ENCODE results near the gene SLC9A1. TPM values are rescaled to one million over a fixed set of nuclear protein-coding genes. Genes with fewer than 3 reads are reported as not detected.

The SLC9A1 gene
- total and polyA plus RNA-seq, 2 experiments from 2014 or later: 13.9 to 19.4 TPM

DNA sequence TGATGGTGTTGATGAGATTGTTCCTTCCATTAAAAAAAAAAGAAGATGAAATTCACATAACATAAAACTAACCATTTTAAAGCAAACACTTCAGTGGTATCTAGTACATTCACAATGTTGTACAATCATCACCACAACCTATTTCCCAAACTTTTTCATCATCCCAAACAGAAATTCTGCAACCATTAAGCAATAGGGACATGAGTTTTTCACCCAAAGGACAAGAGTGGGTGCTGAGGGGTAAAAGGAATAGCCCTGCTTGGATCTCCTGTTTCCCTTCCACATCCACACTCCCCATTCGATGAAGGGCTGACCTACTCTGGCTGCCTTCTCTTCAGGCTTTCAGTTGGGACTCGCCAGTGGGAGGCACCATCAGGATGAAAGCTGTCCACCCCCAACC, 59.3 kb downstream of the SLC9A1 start:
- H3K36me3 ChIP-seq: no peaks in the 10 kb centered on the region
- H3K27ac ChIP-seq: no peak overlapping the region
- no peaks in the 10 kb centered on the region for H3K27me3 ChIP-seq
- H3K9me3 ChIP-seq (ENCODE audit: low read depth): no peaks in the 10 kb centered on the region
- H3K4me1 ChIP-seq (ENCODE audit: low read depth): peaks cover 26% of the 10 kb centered on the region
- no peak for DNase-seq (ENCODE audit: low read depth in 1 of 2, low spot score in 1 of 2)
- TF ChIP-seq, protein P1, sequence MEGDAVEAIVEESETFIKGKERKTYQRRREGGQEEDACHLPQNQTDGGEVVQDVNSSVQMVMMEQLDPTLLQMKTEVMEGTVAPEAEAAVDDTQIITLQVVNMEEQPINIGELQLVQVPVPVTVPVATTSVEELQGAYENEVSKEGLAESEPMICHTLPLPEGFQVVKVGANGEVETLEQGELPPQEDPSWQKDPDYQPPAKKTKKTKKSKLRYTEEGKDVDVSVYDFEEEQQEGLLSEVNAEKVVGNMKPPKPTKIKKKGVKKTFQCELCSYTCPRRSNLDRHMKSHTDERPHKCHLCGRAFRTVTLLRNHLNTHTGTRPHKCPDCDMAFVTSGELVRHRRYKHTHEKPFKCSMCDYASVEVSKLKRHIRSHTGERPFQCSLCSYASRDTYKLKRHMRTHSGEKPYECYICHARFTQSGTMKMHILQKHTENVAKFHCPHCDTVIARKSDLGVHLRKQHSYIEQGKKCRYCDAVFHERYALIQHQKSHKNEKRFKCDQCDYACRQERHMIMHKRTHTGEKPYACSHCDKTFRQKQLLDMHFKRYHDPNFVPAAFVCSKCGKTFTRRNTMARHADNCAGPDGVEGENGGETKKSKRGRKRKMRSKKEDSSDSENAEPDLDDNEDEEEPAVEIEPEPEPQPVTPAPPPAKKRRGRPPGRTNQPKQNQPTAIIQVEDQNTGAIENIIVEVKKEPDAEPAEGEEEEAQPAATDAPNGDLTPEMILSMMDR (IDR thresholded peaks at IDR 0.05; ENCODE audit: low read depth, low read length): no peak
- no peak overlapping the region for H3K4me3 ChIP-seq

DNA sequence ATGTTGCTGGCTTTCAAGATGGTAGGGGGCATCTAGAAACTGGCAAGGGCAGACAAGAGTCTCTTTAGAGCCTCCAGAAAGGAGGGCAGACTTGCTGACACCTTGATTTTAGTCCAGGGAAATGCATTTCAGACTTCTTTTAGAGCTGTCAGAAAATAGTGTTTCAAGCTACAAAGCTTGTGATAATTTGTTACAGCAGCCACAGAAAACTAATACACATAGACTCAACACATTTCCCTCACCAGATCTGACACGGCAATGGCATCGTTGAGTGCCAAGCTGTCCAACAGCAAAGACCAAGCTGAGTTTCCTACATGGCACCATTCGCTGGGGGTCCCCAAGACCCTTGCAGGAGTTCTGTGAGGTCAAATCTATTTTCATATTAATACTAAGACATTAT, 62.0 kb downstream of the SLC9A1 start:
- Histone ChIP-seq H3K9me3 (ENCODE audit: low read depth) (no peaks in the 10 kb centered on the region), H3K27me3 (no peaks in the 10 kb centered on the region), H3K27ac (no peak overlapping the region), H3K4me3 (no peak overlapping the region), H3K36me3 (no peaks in the 10 kb centered on the region), H3K4me1 (ENCODE audit: low read depth) (no peaks in the 10 kb centered on the region)
- DNase-seq (ENCODE audit: low read depth in 1 of 2, low spot score in 1 of 2): no peak
- TF ChIP-seq, protein P1 (IDR thresholded peaks at IDR 0.05; ENCODE audit: low read depth, low read length): no peak

DNA sequence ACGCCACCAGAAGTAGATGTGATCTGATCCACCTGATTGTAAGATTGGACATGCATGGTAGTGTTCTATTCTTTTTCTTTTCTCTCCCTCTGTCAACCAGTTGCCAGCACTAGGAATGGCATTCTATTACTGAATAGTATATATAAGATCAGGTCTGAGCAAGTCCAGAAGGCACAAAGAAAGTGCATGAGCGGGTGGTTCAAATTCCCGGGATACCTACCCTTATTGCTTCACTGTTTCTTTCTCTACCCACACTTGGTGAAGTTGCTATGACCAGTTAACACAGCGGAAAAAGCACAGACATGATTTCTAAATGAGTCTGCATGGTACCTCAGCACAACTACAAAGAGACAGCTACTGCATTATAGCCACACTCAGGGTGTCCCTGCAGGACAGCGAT, 64.0 kb downstream of the SLC9A1 start:
- Histone ChIP-seq H3K4me3 (no peak overlapping the region), H3K27me3 (no peaks in the 10 kb centered on the region), H3K36me3 (no peaks in the 10 kb centered on the region), H3K4me1 (ENCODE audit: low read depth) (no peaks in the 10 kb centered on the region), H3K27ac (no peak overlapping the region), H3K9me3 (ENCODE audit: low read depth) (no peaks in the 10 kb centered on the region)
- no peak for DNase-seq (ENCODE audit: low read depth in 1 of 2, low spot score in 1 of 2)
- TF ChIP-seq, protein P1 (IDR thresholded peaks at IDR 0.05; ENCODE audit: low read depth, low read length): no peak

DNA sequence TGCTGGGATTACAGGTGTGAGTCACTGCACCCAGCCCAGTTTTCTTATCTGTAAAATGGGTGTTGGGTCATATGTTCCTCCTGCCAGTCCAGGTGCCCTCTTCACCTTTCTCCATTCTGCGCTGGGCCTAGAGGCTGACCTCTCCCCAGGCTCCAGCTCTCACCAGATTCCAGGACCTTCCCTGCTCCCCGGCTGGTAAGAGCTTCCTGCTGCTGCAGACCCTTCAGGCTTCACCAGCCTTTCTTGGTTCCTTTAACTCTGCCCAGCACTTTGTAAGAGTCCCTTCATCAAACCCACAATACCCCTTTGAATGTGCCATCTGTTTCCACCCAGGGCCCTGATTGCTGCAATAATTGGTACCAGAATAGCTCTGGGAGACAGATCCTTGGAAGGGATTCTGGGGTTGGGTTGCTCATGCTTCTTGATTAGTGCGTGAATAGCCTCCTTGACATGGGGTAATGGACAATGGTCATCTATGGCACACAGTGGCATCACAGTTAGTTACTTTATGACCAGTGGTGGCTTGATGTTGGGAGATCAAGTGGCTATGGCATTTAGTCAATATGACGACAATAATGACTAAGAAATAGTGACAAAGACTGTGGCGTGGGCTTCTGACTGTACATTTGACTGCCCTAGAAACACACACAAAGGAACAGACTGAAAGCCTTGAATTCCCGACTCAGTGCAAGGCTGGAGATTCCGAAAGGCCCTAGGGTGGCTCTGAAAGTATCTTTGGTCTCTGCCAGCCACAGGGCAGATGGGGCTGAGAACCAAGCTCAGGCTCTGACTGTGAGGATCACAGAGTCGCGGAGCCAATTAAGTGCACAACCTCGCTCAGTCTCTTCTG, 67.3 kb downstream of the SLC9A1 start:
- DNase-seq (ENCODE audit: low read depth in 1 of 2, low spot score in 1 of 2): no peak
- TF ChIP-seq, protein P1 (IDR thresholded peaks at IDR 0.05; ENCODE audit: low read depth, low read length): no peak
- H3K9me3 ChIP-seq (ENCODE audit: low read depth): no peaks in the 10 kb centered on the region
- H3K36me3 ChIP-seq: no peaks in the 10 kb centered on the region
- no peaks in the 10 kb centered on the region for H3K27me3 ChIP-seq
- H3K4me3 ChIP-seq: no peak overlapping the region
- no peak overlapping the region for H3K27ac ChIP-seq
- H3K4me1 ChIP-seq (ENCODE audit: low read depth): no peaks in the 10 kb centered on the region

DNA sequence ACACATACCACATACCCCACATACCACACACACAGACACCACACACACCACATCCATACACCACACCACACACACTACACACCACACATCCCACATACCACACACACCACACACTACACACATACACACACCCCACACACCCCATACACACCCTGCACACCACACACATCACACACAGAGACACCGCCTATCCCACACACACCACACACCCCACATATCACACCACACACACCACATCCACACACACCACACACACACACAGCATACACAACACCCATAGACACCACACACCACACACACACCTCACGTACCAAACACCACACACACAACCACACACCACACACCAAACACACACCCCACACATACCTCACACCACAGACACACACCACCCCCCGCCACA, 68.3 kb downstream of the SLC9A1 start:
- Histone ChIP-seq H3K27me3 (no peaks in the 10 kb centered on the region), H3K36me3 (no peaks in the 10 kb centered on the region), H3K9me3 (ENCODE audit: low read depth) (no peaks in the 10 kb centered on the region), H3K4me1 (ENCODE audit: low read depth) (no peaks in the 10 kb centered on the region), H3K27ac (no peak overlapping the region), H3K4me3 (no peak overlapping the region)
- TF ChIP-seq, protein P1 (IDR thresholded peaks at IDR 0.05; ENCODE audit: low read depth, low read length): no peak
- DNase-seq (ENCODE audit: low read depth in 1 of 2, low spot score in 1 of 2): no peak
